ENCODE results near the gene LITAF. TPM values are rescaled to one million over a fixed set of nuclear protein-coding genes. Genes with fewer than 3 reads are reported as not detected.

LITAF gene
- polyA plus RNA-seq, 3 donors, result 107 to 125 (median 115) TPM

DNA sequence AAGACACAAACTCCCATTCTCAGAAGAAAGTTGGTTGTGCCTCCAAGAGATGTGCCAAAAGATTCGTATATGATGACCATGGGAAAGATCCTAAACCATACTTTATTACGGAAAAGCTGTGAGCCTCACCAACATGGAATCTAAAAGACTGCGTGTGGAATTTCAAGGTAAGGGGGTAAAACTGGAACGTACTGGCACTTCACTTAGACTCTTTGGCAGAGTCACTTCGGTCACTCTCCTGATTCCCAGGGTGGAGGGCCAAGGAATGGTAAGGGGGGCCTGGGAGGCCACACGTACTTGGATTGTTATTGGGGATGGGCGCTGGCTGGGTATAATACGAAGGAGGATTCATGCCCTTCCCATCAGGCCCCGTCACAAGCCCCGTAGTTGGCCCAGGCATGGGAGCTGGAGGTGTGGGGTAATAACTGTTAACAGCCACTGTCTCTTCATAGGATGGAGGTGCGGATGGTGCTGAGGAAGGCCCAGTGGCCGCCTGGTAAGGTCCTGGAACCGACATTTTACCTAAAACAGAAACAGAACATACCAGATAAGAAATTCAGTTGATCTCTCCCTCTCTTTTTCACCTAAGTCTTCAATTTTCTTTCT is 30.4 kb downstream of the LITAF start:
- no peak for DNase-seq (ENCODE audit: low read depth in 3 of 3, low spot score in 2 of 3)

DNA sequence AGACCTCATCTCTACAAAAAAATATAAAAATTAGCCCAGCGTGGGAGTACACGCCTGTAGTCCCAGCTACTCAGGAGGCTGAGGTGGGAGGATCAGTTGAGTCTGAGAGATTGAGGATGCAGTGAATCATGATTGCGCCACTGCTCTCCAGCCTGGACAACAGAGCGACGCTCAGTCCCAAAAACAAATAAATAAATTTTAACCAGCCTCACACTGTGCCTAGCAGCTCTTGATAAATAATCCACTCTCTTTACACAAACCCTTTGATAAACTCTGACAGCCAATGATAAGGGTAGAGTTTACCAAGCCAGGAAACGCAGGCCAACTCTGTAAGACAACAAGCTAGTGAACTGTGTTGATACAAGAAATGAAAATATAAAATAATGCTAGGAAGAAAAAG is 32.7 kb downstream of the LITAF start:
- DNase-seq (ENCODE audit: low read depth in 3 of 3, low spot score in 2 of 3), result no peak

DNA sequence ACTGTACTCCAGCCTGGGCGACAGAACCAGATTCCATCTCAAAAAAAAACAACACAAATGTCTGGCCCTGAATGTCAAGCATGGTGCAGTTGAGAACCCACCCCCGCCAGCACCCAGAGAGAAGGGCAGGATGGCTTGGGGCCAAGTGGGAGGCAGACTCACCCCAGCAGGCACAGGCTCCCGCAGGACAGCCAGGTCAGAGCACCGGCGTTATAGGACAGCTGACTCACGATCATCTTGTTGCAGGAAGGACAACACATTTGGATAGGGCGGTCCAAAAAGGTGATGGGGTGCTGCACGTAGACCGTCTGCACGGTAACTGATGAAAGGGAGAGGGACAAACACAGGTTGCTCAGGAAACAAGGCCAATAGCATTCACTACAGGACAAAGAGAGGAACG is 33.3 kb downstream of the LITAF start:
- no peak for DNase-seq (ENCODE audit: low read depth in 3 of 3, low spot score in 2 of 3)

DNA sequence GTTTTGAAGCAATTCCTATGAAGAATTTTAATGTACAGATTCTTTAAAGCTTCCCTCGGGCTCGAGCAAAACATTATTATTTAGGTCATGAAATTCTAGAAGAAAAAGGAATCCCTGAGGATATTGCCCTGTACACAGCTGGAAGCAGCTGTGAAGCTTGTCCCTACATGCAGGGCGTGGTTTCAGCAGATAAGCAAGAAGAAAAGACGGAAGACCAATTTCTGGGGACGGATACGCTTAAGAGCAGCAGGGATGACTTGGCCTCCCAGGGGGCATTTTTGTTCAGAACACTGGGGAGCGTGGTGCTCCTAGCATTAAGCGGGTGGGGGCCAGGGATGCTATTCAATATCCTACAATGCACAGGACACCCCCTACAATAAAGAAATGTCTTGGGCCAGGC is 34.3 kb downstream of the LITAF start:
- DNase-seq (ENCODE audit: low read depth in 3 of 3, low spot score in 2 of 3), result no peak

DNA sequence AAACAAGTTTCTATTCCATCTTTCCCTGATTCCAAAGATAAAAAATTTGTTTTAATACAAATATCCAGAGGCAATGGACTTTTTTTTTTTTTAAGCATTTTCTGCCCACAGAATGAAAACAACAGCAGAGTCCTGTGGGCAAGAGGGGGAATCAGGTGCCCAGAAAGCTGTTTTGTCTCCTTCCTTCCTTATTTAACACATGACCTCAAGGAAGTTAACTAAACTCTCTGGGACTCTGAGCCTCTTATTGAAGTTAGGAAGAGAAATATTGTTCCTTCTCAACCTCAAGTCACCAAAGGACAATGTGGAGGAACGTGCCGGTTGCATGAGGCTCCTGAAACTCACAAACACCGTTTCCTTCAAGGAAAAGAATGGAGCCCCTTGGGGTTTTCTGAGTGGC is 34.9 kb downstream of the LITAF start:
- DNase-seq (ENCODE audit: low read depth in 3 of 3, low spot score in 2 of 3), result no peak

DNA sequence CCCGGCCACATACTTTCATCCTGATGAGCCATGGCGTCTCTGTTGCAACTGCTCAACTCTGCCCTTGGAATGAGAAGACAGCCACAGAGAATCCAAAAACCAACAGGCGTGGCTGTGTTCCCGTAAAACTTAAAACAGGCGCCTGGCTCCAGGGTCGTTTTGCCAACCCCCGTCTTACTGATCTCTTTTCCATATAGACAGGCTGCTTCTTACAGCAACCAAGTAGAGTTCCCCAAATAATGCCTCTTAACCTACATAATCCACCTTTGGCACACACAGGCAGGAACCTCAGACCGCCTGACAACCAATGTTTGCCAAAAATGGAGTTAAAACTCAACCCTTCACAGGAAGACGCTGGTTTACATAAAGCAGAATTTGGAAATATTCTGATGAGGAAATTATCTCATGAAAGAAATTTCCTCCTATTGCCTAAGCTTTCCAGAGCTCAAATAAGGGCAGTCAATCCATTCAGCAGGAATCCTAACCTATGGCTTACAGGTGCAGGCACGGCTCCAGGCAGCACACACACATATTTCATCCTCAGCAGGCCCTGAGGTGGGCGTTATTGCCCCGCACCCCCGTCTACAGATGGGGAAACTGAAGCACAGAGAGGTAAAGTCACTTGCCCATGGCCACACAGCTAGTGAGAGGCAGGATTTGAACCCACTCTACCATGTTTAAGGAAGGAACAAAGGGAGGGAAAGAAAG is 35.8 kb downstream of the LITAF start:
- no peak for DNase-seq (ENCODE audit: low read depth in 3 of 3, low spot score in 2 of 3)

DNA sequence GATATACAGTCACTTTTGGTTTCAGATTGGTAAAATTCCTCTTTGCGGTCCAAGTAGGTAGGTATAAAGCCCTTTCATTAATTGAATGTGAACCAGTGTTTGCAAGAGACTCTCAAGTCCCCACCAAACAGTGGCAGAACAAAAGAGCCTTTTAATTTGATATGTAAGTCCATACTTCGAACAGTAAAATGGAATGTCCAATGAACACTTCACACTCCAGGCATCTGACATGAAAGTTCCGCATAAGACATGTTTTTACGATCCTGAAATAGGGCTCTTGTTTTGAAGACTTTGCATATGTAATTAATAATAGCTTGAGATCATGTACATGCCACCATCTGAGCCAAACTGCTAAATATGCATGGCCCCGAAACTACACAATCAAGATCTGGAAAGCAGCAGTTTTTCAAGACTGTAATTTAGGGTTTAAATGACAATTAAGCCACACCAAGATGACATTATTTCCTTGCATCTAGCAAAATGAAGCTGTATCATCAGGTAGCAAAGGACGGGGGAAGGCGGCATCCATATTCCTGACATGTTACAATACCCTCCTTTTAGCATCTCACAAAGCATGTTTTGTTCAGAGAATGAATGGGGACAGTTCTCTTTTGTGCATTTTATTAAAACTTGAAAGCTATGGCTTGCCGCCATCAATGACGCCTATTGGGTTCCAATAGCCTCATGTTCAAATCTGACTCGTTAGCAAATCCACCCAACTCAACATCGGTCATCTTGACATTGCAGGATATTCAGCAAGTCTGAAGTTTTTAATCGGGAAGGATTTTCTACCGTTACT is 39.4 kb downstream of the LITAF start:
- DNase-seq (ENCODE audit: low read depth in 3 of 3, low spot score in 2 of 3), result no peak

DNA sequence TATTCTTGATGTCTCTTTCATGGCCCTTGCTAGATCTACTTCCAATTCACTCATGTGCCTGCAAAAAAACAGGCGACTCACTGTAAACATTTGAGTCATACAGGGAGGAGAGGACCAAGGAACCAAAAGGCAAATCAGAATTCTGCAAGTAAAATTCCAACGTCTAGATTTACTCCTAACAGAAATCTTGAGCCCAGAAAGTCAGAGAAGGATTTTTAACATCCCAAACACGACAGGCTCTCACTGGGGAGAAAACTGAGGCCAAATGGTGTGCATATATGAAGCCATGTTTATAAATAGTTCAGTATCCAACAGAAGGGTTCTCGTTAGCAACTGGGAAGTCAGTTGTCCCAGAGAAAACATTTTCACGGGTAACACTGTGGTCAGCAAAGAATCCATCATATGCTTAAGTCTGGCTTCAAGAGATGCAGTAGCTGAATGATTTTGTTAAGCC is 40.1 kb downstream of the LITAF start:
- no peak for DNase-seq (ENCODE audit: low read depth in 3 of 3, low spot score in 2 of 3)

DNA sequence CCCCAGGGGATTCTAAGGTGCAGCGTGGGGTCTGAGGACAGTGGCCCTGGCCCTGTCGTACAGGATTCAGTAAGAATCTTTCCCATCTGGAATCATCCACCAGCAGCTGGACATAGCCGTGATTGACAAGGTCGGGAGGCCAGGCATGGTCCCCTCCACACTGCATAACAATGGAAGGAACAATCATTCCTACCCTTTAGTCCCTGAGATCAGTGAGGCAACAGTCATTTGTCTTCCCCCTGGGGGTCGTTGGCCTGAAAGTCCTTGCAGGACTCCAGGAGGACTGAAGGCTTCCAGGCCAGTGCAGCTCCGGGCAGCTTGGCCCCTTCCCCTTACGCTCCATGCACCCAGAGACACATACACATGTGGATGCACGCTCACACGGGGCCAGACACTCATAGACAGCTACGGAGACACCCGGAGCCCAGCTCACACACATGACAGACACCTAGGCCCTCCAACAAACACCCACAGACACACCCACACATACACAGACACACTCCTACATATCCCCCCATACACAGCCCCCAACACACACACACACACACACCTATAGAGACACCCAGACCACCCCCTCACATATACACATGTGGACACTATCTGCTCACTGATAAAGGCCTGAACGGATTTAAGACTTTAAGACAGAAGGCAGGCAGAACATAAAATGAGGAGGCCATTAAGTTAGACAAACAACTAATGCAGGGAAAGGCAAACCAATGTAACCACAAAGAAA is 42.9 kb downstream of the LITAF start:
- DNase-seq (ENCODE audit: low read depth in 3 of 3, low spot score in 2 of 3), result no peak

DNA sequence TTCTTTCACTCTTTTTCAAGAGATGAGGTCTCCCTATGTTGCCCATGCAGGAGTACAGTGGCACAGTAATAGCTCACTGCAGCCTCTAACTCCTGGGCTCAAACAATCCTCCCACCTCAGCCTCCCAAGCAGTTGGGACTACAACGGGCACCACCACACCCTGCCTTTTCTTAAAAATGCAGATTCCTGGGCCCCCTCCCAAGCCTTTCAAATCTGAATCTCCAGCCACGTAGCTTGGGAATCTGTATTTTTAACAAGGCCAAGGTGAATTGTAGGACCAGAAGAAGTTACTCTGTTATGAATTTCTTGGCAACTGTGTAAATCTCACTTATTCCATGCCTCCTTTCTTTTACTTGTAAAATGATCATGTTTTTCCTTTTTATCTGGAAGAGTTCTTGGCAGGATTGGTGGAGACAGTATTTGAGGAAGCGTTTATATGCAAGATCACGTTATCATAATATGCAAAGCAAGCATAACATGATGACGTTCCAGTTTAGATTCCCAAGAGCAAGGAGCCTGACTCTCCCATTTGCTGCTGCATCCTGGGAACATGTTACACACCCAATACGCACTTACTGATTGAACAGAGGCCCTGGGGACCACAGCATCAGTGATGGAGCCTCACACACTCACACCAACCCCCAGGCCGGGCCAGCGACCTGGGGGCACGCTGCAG is 44.5 kb downstream of the LITAF start:
- no peak for DNase-seq (ENCODE audit: low read depth in 3 of 3, low spot score in 2 of 3)

DNA sequence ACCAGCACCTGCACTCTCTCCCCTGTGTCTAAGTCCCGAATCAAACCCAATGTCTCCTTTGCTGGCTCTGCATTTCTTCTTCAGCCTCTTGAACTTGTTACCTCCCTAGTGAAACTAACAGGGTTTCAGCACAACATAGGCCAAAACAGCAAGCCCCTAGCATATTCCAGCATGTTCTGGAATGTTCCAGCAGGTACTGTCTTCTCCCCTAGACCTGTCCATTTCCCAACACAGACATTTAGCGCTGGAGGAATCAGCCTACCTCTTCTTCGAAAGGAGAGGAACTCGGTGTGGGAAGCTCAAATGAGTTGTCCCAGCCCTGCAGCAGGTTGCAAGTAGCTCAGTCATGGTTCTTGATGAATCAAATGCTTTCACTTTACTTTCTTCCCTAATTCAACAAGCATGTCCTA is 47.1 kb downstream of the LITAF start:
- DNase-seq (ENCODE audit: low read depth in 3 of 3, low spot score in 2 of 3), result no peak

DNA sequence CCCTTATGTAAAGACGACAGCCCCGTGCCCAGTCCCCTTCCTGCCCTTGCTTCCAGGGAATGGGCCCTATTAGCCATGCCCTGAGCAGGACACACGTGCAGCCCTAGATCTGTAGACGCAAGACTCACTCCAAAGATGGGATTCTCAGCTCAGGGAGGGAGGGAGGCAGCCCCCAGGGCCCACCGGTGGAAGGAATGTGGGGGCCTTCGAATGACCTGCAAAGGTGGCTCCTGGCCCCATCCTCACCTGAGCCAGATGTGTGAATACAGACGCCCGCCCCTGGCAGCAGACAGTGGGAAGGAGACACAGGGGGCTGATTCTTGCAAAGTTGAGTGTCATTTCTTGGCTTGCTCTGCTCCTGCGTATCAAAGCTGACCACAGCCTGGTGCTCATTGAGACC is 47.8 kb downstream of the LITAF start:
- no peak for DNase-seq (ENCODE audit: low read depth in 3 of 3, low spot score in 2 of 3)

DNA sequence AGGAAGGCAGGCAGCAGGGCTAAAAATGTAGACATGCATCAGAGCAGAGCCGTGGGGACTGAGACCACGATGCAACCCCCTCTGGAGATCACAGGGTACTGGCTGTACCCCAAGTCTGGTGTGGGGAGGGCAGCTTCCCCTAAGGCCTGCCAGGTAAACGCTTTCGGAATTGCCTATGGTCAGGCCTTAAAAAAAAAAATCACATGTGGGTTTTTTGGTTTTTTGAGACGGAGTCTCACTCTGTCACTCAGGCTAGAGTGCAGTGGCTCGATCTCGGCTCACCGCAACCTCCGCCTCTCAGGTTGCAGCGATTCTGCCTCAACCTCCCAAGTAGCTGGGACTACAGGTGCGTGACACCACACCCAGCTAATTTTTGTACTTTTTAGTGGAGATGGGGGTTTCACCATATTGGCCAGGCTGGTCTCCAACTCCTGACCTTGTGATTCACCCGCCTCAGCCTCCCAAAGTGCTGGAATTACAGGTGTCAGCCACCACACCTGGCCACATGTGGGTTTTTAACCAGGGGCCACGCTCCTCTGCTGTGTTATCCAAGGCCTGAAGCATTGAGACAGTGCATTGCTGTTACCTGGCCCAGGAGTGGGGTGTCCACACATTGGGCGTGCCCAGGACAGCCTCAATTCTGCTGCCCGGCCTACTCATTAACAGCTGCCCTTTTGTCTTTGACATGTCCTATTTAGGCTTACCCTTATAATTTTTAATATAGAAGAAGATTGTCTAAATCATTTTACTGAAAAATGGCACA is 50.4 kb downstream of the LITAF start:
- DNase-seq (ENCODE audit: low read depth in 3 of 3, low spot score in 2 of 3), result no peak

DNA sequence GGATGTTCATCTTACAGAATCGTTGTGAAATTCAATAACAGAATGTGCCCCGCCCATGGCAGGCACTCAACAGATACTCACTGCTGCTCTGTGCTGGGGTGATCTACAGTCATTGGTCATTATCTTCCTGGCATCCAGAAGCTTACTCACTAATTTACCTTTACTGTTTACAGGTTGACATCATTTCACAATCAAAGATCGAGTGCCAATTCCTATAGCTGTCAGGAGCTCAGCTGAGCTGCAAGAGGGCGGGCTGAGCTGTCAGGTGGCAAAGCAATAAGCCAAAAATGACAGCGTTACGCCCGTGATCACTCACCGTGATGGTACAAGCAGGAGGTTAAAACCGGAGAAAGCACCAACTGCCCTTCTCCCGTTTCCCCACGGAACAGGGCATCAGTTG is 51.2 kb downstream of the LITAF start:
- no peak for DNase-seq (ENCODE audit: low read depth in 3 of 3, low spot score in 2 of 3)

DNA sequence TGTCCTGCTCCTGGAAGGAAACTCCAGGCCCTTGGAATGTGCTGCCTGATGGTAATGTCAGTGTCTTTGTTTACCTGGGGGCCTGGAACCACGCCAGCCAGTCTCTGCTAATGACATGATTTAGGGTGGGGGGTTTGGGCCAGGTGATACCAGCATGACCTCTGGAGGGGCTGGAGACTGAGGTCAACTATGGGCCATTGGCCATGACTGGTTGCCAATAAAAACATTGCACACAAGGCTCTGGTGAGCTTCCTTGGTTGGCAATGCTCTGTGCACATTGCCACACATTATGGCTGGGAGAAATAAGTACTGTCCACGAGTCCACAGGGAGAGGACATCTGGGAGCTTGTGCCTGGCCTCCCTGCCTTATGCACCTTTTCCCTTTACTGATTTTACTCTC is 52.5 kb downstream of the LITAF start:
- DNase-seq (ENCODE audit: low read depth in 3 of 3, low spot score in 2 of 3), result no peak

DNA sequence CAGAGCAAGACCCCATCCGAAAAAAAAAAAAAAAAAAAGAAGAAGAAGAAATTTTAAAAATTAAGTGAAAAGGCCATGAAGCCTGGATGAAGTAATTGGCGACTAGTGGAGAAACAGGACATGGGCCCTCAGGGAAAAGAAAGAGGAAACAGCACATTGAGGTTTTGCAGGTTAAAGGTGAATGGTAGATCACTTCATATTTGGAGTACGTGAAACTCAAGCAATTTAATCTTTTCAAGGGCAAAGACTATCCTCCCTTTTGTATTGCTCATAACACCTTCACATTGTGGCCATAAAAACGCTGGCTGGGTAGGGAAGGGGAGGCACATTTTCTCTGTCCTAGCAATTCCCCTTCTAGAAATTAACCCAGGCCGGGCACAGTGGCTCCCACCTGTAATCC is 53.1 kb downstream of the LITAF start:
- DNase-seq (ENCODE audit: low read depth in 3 of 3, low spot score in 2 of 3), result no peak

DNA sequence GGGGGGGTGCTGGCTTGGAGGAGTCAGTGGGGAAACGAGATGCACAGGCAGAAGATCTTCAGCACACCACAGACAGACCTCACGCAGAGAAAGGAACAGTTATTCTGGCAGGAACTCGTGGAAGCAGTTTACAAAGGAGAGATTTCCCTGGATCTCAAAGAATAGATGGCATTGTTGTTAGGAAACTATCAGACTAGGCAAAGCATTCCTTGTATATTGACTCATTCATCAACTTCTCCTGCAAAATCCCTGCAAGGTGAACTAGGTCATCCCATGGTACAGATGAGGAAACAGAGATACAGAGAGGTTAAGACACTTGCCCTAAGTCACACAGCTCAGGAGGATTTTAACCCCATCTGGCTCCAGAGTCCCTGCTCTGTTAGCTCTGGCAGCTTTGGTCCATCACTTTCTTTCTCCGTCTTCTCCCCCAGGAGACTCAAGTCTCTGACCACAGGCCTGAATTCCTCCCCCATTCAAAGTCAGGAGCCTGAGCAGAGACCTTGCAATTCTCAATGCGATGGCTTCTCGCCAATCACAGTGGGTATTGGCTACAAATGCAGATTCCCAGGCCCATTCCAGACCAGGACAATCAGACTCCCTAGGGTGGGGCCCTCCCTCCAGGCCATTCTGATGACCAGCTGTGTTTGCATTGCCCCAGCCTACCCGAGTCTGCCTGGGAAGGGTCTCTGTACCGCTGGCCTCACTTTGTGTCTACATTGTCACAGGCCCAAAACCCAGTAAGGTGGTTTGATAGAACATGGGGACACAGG is 56.4 kb downstream of the LITAF start:
- DNase-seq (ENCODE audit: low read depth in 3 of 3, low spot score in 2 of 3), result no peak

DNA sequence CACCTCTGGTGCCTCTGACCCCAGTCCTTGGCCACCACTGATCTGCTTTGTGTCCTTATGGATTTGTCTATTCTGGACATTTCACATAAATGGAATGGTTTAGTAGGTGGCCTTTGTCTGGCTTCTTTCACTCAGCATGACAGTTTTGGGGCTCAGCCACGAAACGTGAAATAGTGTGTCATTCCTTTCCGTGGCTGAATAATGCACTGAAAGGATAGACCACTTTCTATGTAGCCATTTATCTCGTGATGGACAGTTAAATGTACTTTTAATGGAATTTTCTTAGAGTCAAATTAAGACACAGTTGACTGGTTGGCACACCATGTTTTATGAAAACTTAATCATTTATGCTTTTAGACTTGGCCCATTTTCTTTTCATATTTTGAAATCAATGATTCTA is 57.4 kb downstream of the LITAF start:
- DNase-seq (ENCODE audit: low read depth in 3 of 3, low spot score in 2 of 3), result no peak

DNA sequence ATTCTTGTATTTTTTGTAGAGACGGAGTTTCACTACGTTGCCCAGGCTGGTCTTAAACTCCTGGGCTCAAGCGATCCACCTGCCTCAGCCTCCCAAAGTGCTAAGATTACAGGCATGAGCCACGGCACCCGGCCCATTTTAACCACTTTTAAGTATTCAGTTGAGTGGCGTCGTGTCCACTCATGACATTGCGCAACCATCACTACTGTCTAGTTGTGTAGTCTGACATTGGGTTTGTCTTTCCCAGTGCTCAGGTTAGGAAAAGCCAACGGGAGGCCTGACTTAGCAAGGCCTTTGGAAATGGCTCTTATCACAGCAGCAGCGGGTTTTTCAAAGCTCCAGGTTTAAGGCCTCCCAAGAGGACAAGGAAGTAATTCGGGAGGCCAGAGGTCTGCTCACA is 58.7 kb downstream of the LITAF start:
- DNase-seq (ENCODE audit: low read depth in 3 of 3, low spot score in 2 of 3), result no peak

Data from right renal cortex interstitium (tissue), 3 donors.